Hematopoietic multipotent progenitor cell (in vitro differentiated cells): ENCODE data around the gene REEP6. TPM values are rescaled to one million over a fixed set of nuclear protein-coding genes. Genes with fewer than 3 reads are reported as not detected.

Source experiments
- DNase-seq, 3 donors: peaks; one replicate each; pipeline ENCODE4 v3.0.0-alpha.2; 2011 to 2015; ENCODE audit warnings: low read depth in 2 of 3, low spot score in 2 of 3
- total RNA-seq: library from RNA; depleted of rRNA; stranded (reverse); fragments of >200 nt; gene quantifications from one replicate; pipeline ENCODE4 v1.2.3, GENCODE V29; 2012

REEP6 gene
- total RNA-seq, result 3.2 TPM

DNA sequence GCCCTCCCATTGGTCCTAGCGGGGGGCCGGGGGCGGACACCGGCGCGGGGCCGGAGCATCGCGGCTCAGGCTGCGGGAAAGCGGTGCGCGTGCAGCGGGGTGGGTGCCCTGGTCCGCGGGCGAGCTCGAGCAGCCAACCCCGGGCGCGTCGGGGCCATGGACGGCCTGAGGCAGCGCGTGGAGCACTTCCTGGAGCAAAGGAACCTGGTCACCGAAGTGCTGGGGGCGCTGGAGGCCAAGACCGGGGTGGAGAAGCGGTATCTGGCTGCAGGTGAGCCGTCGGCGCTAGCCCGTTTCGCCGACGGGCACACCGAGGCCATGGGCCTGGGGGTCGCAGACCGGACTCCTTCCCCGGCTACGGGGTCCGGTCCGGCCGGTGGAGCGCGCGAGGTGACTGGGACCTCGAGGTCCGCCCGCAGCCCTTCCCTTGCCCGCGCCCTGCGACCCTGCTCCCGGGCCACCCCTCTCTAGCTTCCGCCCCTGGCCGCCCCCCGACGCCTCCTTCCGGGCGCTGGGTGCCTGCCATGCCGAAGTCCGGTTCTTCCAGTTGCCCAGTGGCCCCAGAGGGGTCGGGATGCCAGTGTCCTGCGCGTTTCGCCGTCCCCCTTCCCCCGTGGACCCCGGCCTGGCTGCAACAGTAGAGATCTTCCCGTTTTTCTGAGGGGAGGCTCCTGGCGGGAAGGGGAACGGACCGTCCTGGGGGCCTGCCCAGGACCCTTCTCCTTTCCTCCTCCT, at the start of gene REEP6:
TSS of gene REEP6 (plus strand) at position 68 of the 735 bp plus-strand sequence. CDS start at position 157, 89 bp downstream.
- no peak for DNase-seq

DNA sequence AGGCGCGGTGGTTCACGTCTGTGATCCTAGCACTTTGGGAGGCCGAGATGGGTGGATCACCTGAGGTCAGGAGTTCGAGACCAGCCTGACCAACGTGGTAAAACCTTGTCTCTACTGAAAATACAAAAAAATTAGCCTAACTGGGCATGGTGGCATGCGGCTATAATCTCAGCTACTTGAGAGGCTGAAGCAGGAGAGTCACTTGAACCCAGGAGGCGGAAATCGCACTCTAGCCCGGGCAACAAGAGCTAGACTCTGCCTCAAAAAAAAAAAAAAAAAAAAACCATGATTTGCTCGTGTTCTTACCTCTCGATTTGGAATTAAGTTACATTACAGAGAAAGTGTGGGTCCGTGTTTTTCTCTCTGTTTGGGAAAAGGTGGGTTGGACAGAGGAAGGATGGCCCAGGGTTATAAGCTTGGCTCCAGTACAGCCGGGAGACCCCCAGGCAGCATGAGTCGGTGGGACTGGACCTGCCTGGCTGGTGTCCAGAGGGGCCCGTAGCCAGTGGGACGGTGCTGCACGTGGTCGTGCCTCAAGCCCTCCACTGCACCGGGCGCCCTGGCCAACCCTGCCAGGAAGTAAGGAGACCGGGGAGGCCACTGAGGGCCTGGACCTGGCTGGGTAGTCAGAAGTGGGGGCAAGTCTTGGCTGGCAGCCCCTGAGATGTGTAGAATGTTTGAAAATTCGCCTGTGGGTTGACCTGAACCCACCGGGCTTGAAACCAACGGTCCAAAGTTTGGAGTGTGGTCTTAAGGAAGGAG, 49.1 kb upstream of the REEP6 start:
- no peak for DNase-seq

DNA sequence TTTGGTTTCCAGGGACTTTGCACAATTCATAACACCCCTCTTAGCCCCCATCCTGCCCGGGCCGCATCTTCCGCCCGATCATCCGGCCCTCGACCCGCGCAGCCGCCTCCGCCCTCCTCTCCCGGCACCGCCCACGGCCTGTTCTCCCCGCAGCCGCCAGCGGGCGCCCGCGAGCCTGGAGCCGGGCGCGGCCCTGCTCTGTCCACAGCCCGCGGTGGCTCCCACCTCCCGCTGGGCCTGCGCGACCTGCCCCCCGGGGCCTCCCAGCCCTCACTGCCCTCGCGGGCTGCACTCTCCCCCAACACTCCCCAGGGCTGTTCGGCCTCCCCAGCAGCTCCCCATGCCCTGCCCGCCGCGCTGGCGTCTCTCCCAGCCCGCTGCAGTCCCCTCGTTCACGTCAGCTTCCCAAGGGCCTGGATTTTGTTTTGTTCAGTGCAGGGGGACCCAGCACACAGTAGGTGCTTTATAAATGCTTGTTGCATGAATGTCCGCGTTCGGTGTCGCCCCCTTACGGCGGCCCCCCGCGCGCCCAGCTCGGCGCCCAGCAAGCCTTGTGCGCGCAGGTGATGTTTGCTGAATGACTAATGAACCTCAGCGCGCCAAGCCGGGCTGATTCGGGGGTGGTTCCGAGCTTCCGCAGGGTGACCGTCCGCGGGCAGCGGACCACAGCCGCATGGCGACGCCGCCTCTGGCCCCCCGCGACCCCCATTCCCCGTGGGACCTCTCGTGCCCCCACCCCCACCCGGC, 45.6 kb upstream of the REEP6 start:
- DNase-seq, result peak; percentile 57 to 72 (median 65)

DNA sequence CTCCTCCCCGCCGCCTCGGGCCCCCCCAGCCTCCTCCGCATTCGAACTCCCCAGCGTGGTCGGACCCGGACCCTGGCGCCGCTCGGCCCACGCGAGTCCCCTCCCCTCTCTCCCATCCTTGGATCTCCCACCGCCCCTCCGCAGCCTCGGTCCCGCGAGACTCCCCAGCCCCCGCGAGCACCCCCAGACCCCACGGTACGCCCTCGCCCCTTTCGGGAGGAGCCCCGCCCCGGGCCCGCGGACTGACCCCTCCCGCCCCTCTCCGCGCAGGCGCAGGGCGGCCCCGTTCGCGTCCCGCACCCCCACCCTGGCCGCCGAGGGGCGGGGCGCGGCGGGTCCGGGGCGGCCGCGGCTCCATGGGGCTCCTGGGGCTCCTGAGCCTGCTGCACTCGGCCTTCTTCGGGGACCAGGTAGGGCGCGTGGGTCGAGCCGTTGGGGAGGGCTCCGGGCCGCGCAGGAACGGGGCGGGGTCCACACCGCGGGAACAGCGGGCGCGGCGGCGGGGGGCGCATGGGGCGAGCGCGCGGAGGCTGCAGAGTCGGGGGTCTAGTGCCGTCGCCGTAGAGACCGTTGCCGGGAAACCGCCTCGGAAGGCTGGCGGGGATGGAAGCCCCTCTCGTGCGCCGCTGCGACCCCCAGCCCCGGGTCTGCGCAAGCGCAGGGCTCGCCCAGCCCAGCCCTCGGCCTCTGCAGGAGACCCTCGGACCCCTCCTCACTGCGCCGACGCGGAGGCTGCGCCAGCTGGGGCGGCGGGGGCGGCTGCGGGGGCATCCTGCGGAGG, 44.9 kb upstream of the REEP6 start:
- no peak for DNase-seq

DNA sequence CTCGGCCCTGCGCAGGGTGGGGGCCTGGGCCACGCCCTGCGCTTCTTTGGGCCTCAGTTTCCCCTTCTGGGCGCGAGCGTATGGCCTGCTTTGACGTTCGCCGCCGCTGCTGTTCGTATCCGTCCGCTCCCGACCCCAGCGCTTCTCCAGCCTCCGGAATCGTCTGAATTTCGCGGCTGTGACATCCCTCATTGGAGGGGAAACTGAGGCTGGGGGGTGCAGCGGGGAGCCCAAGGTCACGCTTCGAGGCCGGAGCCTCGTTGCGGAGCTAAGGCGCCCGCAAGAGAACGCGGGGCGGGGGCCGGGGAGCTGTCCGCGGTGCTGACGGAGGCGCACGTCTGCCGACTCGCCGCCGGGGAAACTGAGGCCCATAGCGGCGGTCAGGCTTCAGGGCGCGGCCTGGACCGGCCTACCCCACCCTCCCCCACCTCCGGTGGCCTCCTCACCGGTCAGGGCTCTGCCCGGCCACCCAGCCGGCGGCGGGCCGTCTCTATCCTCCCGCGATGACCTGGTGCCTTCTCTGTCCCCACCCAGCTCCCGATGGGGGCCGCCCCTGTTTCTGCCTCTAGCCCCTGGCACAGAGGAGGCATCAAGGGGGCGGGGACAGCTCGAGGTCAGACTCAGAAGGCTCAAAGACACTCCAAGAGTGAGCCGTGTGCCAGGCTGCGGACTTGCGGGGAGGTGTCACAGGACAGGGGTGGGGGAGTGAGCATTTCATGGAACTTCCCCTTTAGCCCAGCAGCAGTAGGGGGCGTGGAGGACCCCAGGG, 44.1 kb upstream of the REEP6 start:
- DNase-seq, result peak in 1 of 3 donors; percentile 64

DNA sequence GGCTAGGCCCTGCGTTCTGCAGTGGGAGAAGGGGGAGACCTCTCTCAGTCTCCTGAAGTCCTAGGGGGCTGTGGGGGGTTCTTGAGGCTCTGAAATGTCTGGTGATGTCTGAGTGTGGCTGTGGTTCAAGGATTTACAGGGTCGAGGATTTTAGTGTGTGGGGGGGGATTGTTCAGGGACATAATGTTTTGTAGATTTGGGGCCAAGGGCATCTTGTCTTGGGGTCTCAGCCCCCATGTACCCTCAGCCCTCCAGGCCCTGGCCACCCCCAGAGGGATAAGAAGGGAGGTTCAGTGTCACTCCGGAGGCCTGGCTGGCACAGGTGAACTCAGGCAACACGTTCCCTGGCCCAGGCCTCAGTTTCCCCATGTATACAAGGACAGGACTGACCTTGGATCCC, 43.5 kb upstream of the REEP6 start:
- DNase-seq, result no peak

DNA sequence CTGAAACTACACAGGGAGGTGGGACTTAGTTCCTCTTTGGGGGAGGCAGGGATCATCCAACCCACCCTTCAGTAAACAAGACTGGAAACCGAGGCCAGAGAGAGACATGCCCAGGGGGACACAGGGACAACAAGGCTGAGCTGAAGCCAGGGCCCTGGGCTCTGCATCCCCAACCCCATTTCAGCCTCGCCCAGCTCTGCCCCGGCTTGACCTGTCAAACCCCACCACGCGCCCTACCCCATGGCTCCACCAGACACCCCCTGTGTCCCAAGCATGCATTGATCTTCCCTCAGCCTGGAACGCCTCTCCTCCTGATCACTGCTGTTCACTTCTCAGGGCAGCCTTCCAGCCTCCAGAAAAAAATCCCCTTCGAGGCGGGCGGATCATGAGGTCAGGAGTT, 43.0 kb upstream of the REEP6 start:
- no peak for DNase-seq

DNA sequence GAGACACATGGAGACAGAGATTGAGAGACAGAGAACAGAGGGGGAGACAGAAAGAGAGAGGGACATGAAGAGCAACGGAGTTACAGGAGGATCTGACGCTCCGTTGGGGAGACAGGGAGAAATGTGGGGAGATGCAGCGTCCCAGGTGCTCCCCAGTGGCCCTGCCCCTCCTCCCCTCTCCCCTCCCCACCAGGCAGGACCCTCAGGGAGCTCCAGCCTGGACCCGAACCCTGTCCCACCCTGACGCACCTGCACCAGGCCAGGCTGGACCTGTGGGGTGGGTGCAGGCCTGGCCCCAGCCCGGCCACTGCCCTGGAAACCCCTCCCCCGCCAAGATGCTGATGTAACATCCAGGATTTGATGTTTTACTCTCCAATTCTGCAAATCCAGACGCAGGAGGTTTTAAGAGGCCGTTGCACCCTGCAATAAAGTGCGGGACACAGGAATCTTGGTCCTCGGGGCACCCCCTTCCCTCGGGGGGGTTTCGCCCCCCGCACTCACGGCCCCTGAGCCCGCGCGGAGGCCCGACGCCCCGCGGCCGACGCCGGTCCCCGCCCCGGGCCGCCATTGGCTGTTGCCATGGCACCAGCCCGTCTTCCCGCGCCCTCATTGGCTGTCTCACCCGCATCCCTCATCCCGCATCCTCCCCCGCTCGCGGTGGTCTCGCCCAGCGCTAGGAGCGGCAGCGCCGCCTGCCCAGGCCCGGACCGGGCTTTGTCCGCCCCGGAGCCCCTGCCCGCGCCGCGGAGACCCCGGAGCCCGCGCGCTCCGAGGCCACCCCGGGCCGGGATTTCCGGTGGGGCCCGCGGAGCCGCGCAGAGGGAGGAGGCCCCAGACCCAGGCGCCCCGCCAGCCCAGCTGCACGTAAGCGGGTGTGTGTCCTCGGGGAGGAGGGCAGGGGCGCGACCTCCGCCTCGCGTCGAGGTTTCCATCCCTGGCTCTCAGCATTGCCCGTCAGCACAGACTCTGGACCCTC, 41.2 kb upstream of the REEP6 start, which contains the start of gene APC2:
TSS of gene APC2 (plus strand) at position 655 of the 976 bp plus-strand sequence. CDS start 2,881 bp downstream, outside the sequence.
- DNase-seq, result peak in 1 of 3 donors; percentile 41

DNA sequence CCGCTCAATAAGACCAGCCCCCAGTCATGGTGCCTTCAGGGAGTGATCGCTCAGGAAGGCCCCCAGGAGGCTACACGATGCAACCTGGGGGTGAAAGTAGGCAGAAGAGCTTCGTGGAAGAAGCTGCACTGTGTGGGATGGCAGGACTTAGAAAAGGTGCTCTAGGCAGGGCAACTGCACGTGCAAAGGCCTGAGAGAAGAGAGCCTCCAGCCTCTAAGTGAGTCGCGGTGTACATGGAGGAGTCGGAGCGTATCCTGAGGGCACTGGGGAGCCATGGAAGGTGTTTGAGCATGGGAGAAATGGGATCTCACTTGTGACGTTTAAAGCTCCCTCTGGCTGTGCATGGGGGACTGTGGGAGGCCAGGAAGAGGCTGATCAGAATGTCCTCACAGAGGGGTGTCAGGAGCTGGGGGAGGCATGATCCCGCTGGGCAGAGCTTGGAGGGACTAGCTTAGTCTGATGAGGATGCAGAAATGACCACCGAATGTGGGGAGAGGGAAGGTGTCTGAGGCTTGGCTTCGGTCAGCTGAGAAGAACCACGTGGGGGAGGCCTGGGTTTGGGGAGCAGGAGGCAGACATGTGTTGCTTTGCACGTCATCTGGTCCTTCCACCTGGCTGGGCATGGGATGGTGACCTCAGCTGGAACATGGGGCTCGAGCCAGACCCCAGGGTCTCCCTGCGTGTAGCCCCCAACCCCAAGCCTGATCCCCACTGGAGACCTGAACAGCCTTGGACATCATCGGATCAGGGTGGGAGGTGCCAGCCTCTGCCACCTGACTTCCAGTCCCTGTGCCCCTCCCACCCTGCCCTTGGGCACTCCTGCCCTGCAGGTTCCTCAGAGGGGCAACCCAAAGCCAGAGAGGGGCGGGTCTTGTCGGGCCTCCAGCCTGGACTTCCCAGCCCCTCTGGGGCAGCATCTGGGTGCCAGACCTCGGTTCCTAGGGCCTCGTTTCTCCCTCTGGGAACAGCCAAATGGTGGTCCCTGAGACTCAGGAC, 39.9 kb upstream of the REEP6 start:
- no peak for DNase-seq

DNA sequence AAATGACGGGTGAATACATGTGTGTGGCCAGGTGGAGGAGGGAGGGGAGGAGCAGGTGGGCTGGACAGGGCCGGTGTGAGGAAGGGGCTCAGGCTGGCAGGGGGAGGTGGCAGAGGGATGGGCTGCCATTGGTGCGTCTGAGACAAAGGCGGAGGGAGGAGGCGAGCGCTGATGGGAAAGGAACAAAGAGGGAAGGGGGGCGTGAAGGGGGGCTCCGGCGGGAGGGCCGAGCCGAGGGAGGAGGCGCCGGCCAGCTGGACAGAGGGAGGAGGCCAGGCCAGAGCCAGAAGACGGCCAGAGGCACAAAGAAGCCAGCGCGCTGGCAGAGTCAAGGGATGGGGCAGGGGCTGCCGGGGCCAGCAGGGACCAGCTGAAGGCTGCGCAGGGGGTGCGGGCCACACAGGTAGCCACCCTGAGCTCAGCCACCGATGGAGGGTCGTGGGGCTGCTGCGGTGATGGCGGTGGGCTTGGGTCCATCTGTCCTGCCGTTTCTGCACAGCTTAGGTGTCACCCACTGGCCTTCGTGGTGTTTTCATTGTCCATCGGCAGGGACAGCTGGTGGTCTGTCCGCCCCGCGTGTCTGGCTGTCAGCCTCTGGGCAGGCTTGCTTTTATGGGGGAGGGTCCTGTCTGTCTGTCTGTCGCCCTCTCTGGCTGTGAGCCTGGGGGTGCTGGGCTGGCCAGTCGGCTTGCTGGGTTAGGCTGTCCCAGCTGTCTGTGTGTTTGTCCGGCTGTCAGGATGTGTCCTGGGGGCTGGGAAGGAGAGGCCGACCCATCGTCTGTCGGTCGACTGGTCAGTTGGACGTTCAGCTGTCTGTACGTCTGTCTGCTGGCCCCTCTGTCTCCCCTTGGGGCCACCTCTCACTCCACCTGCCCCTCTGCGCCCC, 38.8 kb upstream of the REEP6 start:
- DNase-seq, result no peak

DNA sequence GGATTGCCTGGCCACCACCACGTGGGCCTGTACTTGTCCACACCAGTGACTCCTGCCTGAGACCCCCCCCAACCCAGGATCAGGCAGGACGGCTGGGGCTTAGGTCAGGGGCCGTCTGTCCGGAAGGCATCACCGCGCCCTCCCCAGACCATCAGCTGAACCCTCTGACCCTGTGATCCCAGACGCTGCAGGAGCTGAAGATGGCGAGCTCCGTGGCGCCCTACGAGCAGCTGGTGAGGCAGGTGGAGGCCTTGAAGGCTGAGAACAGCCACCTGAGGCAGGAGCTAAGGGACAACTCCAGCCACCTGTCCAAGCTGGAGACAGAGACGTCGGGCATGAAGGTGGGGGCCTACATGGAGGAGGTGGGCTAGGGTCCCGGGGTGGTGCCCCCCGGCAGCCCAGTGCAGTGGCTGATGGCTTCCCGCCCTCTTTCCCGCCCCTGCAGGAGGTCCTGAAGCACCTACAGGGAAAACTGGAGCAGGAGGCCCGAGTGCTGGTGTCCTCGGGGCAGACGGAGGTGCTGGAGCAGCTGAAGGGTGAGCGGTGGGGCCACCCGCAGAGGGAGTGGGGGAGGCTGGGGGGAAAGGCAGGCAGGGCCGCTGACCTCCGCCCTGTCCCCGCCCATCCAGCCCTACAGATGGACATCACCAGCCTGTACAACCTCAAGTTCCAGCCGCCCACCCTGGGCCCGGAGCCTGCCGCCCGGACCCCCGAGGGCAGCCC, 38.0 kb upstream of the REEP6 start:
- DNase-seq, result no peak

DNA sequence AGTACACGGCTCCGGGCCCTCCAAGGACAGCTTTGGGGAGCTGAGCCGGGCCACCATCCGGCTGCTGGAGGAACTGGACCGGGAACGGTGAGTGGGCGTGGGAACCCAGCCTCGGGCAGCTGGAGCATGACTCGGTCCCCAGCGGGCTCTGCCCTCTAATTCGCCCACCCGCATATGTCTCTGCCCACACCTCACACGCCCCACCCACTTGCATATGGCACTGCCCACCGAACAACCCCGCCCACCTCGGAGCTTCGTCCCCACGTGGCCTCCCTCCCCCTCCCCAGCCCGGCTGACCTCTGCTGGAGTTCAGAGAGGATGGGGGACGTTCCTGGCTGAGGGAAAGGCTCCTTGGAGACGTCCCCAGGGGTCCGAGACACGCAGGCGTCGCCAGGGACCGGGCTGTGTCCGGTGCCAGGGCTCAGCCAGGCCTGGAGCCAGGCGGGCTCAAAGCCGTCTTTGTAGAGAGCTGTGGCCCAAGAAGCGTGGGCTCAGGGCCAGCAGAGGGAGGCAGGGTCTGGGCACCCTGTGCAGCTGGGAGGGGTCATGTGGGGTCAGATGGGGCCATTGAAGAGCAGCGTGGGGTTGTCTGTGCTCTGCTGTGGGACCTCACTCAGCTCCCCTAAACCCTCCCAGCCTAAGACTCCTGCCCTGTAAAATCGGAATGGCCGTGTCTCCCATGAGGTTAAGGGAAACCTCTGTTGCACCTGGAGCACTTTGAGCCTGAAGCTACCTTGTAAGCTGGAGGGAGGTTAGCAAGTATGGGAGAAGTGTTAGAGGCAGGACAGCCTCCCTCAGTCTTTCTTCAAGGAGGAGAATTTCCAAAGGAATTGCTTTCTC, 37.2 kb upstream of the REEP6 start:
- DNase-seq, result peak in 1 of 3 donors; percentile 60

DNA sequence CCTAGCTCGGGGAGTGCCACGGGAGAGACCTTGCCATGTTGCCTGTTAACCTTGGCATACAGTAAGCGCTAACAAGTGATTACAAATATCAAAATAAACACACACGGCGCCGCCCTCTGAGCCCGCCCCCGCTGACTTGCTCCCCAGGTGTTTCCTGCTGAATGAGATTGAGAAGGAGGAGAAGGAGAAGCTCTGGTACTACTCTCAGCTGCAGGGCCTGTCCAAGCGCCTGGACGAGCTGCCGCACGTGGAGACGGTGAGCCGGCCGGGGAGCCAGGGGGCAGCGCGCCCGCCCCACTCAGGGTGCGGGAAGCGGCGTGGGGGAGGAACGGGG, 36.0 kb upstream of the REEP6 start:
- DNase-seq, result peak in 2 of 3 donors; percentile 90 to 91

DNA sequence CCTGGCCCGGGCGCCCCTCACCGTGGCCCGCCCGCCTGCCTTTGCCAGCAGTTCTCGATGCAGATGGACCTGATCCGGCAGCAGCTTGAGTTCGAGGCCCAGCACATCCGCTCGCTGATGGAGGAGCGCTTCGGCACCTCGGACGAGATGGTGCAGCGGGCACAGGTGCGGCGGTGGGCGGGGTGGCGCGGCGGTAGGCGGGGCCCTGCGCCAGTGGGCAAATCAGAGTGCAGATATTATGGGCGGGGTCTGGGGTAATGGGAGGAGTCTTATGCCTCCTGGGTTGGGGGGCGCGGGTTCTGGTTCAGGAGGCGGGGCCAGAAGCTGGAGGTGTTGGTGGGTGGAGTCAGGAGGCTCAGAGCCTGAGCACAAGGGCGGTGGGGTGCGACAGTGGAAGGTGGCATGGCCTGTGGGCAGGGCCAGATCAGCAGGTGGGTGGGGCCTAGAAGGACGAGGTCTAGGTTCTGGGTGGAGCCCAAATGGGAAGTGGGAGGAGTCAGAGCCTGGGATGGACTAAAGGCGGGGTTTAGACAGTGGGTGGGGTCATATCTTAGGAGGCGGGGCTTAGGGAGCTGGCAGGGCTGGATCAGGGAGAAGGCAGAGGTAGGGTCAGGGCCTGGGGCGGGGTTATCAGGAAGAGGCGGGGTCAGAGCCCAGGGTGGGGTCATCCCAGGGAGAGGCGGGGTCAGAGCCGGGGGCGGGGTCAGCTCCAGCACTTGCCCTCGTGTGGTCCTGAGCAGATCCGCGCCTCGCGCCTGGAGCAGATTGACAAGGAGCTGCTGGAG, 35.5 kb upstream of the REEP6 start:
- peak in 2 of 3 donors; percentile 76 to 78 for DNase-seq
